BLaER1 treated with 17β-estradiol and CSF1 and Interleukin-3, amounts not matched to agents 10 nM and 100 nM (cell line): ENCODE data around the gene BABAM1.

Source experiments
- H3K27ac ChIP-seq, 11 experiments: shearing (Covaris generic); formaldehyde crosslinking; 2 replicates each; pipeline ENCODE4 v1.8.1; 2022
- H3K27me3 ChIP-seq, 11 experiments: shearing (Covaris generic); formaldehyde crosslinking; 2 replicates each; pipeline ENCODE4 v1.8.1; 2022
- H3K36me3 ChIP-seq, 11 experiments: shearing (Covaris generic); formaldehyde crosslinking; 2 replicates each; pipeline ENCODE4 v1.8.1; 2022
- H3K4me1 ChIP-seq, 10 experiments: shearing (Covaris generic); formaldehyde crosslinking; 2 replicates each; pipeline ENCODE4 v1.8.1; 2022
- H3K4me2 ChIP-seq, 11 experiments: shearing (Covaris generic); formaldehyde crosslinking; 2 replicates each; pipeline ENCODE4 v1.8.1; 2022
- H3K4me3 ChIP-seq, 10 experiments: shearing (Covaris generic); formaldehyde crosslinking; 2 replicates each; pipeline ENCODE4 v1.8.1; 2022
- H3K9ac ChIP-seq, 11 experiments: shearing (Covaris generic); formaldehyde crosslinking; 2 replicates each; pipeline ENCODE4 v1.8.1; 2022
- H3K9me3 ChIP-seq, 11 experiments: shearing (Covaris generic); formaldehyde crosslinking; replicated peaks in 1 of 11; 2 replicates each; pipeline ENCODE4 v1.8.1; 2022
- H4K20me1 ChIP-seq, 11 experiments: shearing (Covaris generic); formaldehyde crosslinking; 2 replicates each; pipeline ENCODE4 v1.8.1; 2022
- Cebpa-rat ChIP-seq, 11 experiments: shearing (Covaris generic); IDR thresholded peaks; 2 replicates each; pipeline ENCODE4 v1.8.1; 2022

BABAM1 gene

DNA sequence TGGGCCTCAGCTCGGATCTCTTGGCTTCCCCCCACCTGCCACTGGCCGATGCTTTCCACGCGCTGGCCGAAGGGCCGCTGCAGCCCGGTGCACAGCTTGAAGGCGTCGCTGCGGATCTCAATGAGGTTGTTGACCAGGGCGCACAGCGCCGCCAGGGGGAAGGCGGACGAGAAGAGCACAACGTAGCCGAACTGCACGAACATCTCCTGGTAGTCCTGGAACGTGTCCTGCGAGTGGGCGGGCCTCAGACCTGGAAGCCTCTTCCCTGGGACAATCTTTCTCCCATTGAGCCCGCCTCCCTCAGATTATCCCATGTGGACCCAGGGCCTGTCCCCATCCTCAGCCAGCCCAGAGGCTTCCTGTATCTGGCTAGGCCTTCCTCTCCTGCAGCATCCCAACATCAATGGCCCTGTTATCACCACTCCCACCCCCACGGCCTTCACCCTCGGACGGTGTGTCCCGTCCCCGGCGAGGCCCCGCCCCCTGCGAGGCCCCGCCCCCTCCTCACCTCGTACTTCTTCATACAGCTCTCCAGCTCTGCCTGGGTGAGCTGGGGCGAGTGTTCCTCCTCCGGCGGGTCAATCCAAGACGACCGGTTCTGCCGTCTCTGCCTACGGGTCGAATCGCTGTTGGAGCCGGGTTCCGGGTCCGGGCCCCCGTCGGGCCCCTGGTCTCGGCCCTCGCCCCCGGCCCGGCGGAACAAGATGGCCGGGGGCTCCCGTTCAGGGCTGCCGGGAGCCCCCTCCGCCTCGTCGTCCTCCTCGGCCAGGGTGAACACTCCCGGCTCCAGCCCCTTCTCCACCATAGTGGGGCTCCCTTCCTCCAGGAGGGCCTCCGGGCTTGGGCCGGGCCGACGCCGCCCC is 60.6 kb downstream of the BABAM1 start:
- peaks cover 6 to 66% (median 12%) of the 10 kb centered on the region in 11 experiments; a peak in 18 of 22 replicates for H3K36me3 ChIP-seq
- peaks cover 37 to 63% (median 47%) of the 10 kb centered on the region in 10 experiments for H3K4me1 ChIP-seq
- H3K4me2 ChIP-seq: peak overlapping the region; percentile 79 to 95 (median 86)
- H4K20me1 ChIP-seq: peaks cover 0 to 64% (median 27%) of the 10 kb centered on the region in 11 experiments; a peak in 18 of 22 replicates
- peaks cover 0 to 7% (median 4%) of the 10 kb centered on the region in 11 experiments; a peak in 13 of 22 replicates for H3K9me3 ChIP-seq
- peaks cover 15 to 29% (median 20%) of the 10 kb centered on the region in 11 experiments; a peak in 21 of 22 replicates for H3K27me3 ChIP-seq
- peak overlapping the region; percentile 18 to 53 (median 44); a peak in 11 of 20 replicates for H3K4me3 ChIP-seq
- no peak for TF ChIP-seq Cebpa-rat (IDR thresholded peaks at IDR 0.05)
- peak overlapping the region in 3 of 11 experiments; percentile 27 to 47 (median 46); a peak in 3 of 22 replicates for H3K27ac ChIP-seq
- H3K9ac ChIP-seq: peak overlapping the region in 8 of 11 experiments; percentile 32 to 70 (median 50); a peak in 11 of 22 replicates
